ENCODE data around the gene SYT9. TPM values are rescaled to one million over a fixed set of nuclear protein-coding genes. Genes with fewer than 3 reads are reported as not detected.

The SYT9 gene
- total RNA-seq, 1 donor from 2014 or later = 0.07 TPM

DNA sequence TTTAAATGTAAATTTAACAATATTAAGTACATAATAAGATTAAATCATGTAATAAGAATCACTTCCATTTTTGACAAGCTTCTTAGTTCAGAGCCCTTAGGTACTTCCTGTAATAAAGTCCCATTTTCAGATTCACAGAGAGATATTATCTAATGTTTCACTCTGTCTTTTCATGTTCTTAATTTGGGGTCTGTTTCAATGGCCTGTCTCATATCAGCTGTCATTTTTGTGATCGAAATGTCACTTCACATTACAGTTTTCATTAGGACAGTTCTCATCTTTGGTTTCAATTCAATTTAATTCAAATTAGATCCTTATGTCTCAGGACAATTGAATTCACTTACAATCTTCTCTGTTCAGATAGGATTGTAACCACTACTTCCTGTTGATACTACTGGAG lies 211.0 kb downstream of the SYT9 start:
- no peak overlapping the region for H3K4me3 Mint-ChIP-seq (ENCODE audit: unreplicated experiment)
- H3K4me1 Mint-ChIP-seq (ENCODE audit: low read depth) = no peaks in the 10 kb centered on the region
- TF ChIP-seq, protein P1, sequence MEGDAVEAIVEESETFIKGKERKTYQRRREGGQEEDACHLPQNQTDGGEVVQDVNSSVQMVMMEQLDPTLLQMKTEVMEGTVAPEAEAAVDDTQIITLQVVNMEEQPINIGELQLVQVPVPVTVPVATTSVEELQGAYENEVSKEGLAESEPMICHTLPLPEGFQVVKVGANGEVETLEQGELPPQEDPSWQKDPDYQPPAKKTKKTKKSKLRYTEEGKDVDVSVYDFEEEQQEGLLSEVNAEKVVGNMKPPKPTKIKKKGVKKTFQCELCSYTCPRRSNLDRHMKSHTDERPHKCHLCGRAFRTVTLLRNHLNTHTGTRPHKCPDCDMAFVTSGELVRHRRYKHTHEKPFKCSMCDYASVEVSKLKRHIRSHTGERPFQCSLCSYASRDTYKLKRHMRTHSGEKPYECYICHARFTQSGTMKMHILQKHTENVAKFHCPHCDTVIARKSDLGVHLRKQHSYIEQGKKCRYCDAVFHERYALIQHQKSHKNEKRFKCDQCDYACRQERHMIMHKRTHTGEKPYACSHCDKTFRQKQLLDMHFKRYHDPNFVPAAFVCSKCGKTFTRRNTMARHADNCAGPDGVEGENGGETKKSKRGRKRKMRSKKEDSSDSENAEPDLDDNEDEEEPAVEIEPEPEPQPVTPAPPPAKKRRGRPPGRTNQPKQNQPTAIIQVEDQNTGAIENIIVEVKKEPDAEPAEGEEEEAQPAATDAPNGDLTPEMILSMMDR (IDR thresholded peaks at IDR 0.05) = no peak
- H3K27ac Mint-ChIP-seq (ENCODE audit: unreplicated experiment) = no peak overlapping the region
- DNase-seq (ENCODE audit: low spot score) = no peak
- H3K9me3 Mint-ChIP-seq (ENCODE audit: low read depth) = no peaks in the 10 kb centered on the region
- no peaks in the 10 kb centered on the region for H3K27me3 Mint-ChIP-seq (ENCODE audit: low read depth)
- H3K36me3 Mint-ChIP-seq (ENCODE audit: low read depth) = peaks cover 2% of the 10 kb centered on the region

DNA sequence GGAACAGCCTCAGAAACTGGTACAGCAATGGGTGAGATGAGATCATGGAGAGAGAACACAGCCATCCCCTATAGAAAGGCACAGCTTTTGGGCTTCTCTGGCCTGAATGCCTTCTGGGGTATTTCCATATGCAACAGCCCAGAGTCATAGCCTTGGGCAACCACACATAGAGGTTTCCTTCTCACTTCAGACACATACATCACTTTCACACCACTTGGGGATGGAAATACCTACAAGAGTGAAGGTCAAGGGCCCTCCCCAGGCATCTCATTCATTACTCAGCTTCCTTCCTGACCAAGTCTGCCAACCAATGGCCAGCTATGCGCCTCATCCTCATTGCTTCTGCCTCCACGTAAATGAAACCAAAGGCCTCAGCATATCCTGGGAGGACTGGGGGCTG lies 215.9 kb downstream of the SYT9 start:
- H3K4me1 Mint-ChIP-seq (ENCODE audit: low read depth) = no peaks in the 10 kb centered on the region
- DNase-seq (ENCODE audit: low spot score) = no peak
- TF ChIP-seq, protein P1 (IDR thresholded peaks at IDR 0.05) = no peak
- no peak overlapping the region for H3K27ac Mint-ChIP-seq (ENCODE audit: unreplicated experiment)
- H3K27me3 Mint-ChIP-seq (ENCODE audit: low read depth) = no peaks in the 10 kb centered on the region
- no peak overlapping the region for H3K4me3 Mint-ChIP-seq (ENCODE audit: unreplicated experiment)
- no peaks in the 10 kb centered on the region for H3K9me3 Mint-ChIP-seq (ENCODE audit: low read depth)
- no peaks in the 10 kb centered on the region for H3K36me3 Mint-ChIP-seq (ENCODE audit: low read depth)

DNA sequence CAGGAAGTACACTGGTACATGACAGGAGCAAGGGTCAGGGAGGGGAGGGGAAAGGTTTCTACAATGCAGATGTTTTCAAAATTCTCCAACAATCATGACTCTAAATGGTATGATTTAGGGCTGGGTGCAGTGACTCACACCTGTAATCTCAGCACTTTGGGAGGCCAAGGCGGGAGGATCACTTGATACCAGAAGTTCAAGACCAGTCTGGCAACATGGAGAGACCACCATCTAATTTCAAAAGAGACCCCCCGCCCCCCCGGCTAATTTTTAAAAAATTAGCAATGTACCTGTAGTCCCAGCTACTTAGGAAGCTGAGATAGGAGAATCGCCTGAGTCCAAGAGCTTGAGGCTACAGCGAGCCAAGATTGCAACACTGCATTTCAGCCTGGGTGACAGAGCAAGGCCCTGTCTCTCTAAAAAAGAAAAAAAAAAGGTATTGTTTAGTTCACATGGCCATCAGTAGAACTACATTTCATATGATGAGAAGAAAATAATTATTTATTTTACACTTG lies 217.7 kb downstream of the SYT9 start:
- TF ChIP-seq, protein P1 (IDR thresholded peaks at IDR 0.05) = no peak
- no peaks in the 10 kb centered on the region for H3K27me3 Mint-ChIP-seq (ENCODE audit: low read depth)
- H3K9me3 Mint-ChIP-seq (ENCODE audit: low read depth) = no peaks in the 10 kb centered on the region
- H3K4me3 Mint-ChIP-seq (ENCODE audit: unreplicated experiment) = no peak overlapping the region
- DNase-seq (ENCODE audit: low spot score) = no peak
- no peak overlapping the region for H3K27ac Mint-ChIP-seq (ENCODE audit: unreplicated experiment)
- no peaks in the 10 kb centered on the region for H3K36me3 Mint-ChIP-seq (ENCODE audit: low read depth)
- H3K4me1 Mint-ChIP-seq (ENCODE audit: low read depth) = no peaks in the 10 kb centered on the region

DNA sequence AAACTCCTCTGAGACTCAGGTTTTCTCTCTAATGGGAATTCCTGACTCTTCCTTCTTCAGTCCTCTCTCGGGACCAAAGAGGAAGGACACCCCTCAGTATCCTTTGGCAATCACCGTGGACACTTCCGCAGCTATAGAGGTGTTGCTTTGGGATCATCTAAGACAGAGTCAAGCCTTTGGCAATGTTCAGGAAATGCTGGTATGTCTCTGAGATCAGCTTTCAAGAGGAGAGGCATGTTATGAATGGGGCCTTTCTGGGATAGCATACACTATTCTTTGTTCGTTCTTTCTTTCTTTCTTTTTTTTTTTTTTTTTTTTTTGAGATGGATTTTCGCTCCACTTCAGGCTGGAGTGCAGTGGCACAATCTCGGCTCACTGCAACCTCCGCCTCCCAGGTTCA lies 219.4 kb downstream of the SYT9 start:
- no peak for DNase-seq (ENCODE audit: low spot score)
- no peaks in the 10 kb centered on the region for H3K9me3 Mint-ChIP-seq (ENCODE audit: low read depth)
- TF ChIP-seq, protein P1 (IDR thresholded peaks at IDR 0.05) = no peak
- no peaks in the 10 kb centered on the region for H3K4me1 Mint-ChIP-seq (ENCODE audit: low read depth)
- H3K27ac Mint-ChIP-seq (ENCODE audit: unreplicated experiment) = no peak overlapping the region
- no peaks in the 10 kb centered on the region for H3K36me3 Mint-ChIP-seq (ENCODE audit: low read depth)
- H3K4me3 Mint-ChIP-seq (ENCODE audit: unreplicated experiment) = no peak overlapping the region
- no peaks in the 10 kb centered on the region for H3K27me3 Mint-ChIP-seq (ENCODE audit: low read depth)

DNA sequence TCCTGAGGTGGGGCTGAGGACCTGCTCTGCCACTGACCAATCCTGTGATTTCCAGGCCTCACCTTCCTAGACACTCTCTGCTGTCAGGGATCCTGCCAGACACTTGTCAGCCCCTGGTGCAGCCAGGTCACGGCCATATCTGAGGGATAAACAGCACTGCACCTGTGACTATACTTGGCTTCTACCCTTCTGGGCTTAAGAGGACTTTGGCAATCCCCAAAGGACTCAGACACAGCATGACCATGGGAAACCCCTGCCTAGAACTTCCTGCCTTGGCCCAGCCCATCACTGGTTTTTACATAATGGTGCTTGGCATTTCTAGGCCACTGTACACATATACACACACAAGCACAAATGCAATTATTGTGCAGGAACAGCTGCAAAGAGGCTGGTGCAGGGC lies 222.0 kb downstream of the SYT9 start:
- Mint-ChIP-seq H3K27me3 (ENCODE audit: low read depth) (peaks cover 4% of the 10 kb centered on the region), H3K27ac (ENCODE audit: unreplicated experiment) (no peak overlapping the region), H3K9me3 (ENCODE audit: low read depth) (no peaks in the 10 kb centered on the region), H3K36me3 (ENCODE audit: low read depth) (peaks cover 3% of the 10 kb centered on the region), H3K4me1 (ENCODE audit: low read depth) (no peaks in the 10 kb centered on the region), H3K4me3 (ENCODE audit: unreplicated experiment) (no peak overlapping the region)
- DNase-seq (ENCODE audit: low spot score) = no peak
- TF ChIP-seq, protein P1 (IDR thresholded peaks at IDR 0.05) = no peak
